T-cell (primary cell): Measurements from ENCODE around the gene GOLGA6D. TPM values are rescaled to one million over a fixed set of nuclear protein-coding genes. Genes with fewer than 3 reads are reported as not detected.
"Not testable (repeated sequence)": the region's sequence is repeated elsewhere in the genome, so short reads cannot be mapped to it uniquely, and the experiment has no call there.

Experiments used
- ATAC-seq, 4 experiments: fragments of 200-7000 bp in 3 of 4; fragments of 150-1000 bp in 1 of 4; cut with Tn5 transposase; replicated peaks in 1 of 4; 1 replicate in 3 of 4; 2 replicates in 1 of 4; pipeline ENCODE4 v1.10.0; 2021; ENCODE audit warnings: moderate library complexity in 3 of 4, mild to moderate bottlenecking in 2 of 4, moderate number of reproducible peaks in 1 of 4
- CTCF ChIA-PET, 2 donors: fragments of 300-600 bp; sonication (Branson Sonifier 250); formaldehyde crosslinking; loops; one replicate each; lab custom pipeline; 2022; ENCODE audit warnings: antibody characterized with exemption in 2 of 2; lab: Charles Lee
- POLR2A ChIA-PET, 2 donors: fragments of 300-600 bp; sonication (Branson Sonifier 250); formaldehyde crosslinking; loops; one replicate each; lab custom pipeline; 2022; ENCODE audit warnings: antibody characterized with exemption in 2 of 2; lab: Charles Lee
- DNase-seq, 35 experiments: peaks; one replicate each; pipeline versions ENCODE4 v3.0.0 to v3.0.0-alpha.2; 2013 to 2023
- H3K27ac ChIP-seq: one replicate; pipeline ENCODE4 v1.5.1; 2013; ENCODE audit warnings: low read length
- H3K27me3 ChIP-seq, 2 experiments: replicated peaks in 1 of 2; 1 replicate in 1 of 2; 2 replicates in 1 of 2; pipeline versions ENCODE4 v1.6.1 to v1.7.0; 2013; ENCODE audit warnings: low read length in 1 of 2, mixed read lengths in 1 of 2; ENCODE audit not compliant: control insufficient read depth in 2 of 2, insufficient read depth in 2 of 2; ENCODE audit errors: extremely low read depth in 1 of 2
- H3K36me3 ChIP-seq, 2 donors: 1 replicate in 1 of 2; 2 replicates in 1 of 2; pipeline versions ENCODE4 v1.6.1 to v1.7.0; 2013; ENCODE audit warnings: low read length in 1 of 2; ENCODE audit not compliant: control insufficient read depth in 2 of 2, insufficient read depth in 1 of 2; ENCODE audit errors: extremely low read depth in 1 of 2
- H3K4me1 ChIP-seq, 2 experiments: 1 replicate in 1 of 2; 2 replicates in 1 of 2; pipeline versions ENCODE4 v1.6.1 to v1.7.0; 2013; ENCODE audit warnings: low read length in 2 of 2, mixed read lengths in 1 of 2; ENCODE audit not compliant: insufficient read depth in 2 of 2, control insufficient read depth in 1 of 2; ENCODE audit errors: extremely low read depth in 1 of 2
- H3K4me3 ChIP-seq, 2 donors: 1 replicate in 1 of 2; 2 replicates in 1 of 2; pipeline versions ENCODE4 v1.5.1 to v1.7.0; 2013; ENCODE audit warnings: mild to moderate bottlenecking in 2 of 2, low read length in 1 of 2, moderate library complexity in 1 of 2; ENCODE audit not compliant: control insufficient read depth in 1 of 2; ENCODE audit errors: extremely low read depth in 1 of 2
- H3K9me3 ChIP-seq: 2 replicates; pipeline ENCODE4 v1.7.0; 2013
- H3K27ac Mint-ChIP-seq, 2 donors: one replicate each; pipeline ENCODE4 v1.8.0; 2020 to 2021; ENCODE audit warnings: mild to moderate bottlenecking in 2 of 2, mixed read lengths in 2 of 2
- H3K27me3 Mint-ChIP-seq, 2 donors: one replicate each; pipeline ENCODE4 v1.8.0; 2021 to 2022; ENCODE audit warnings: mixed read lengths in 2 of 2
- H3K36me3 Mint-ChIP-seq: one replicate; pipeline ENCODE4 v1.8.0; 2021; ENCODE audit warnings: mixed read lengths
- H3K4me1 Mint-ChIP-seq, 3 donors: one replicate each; pipeline ENCODE4 v1.8.0; 2020 to 2022; ENCODE audit warnings: mixed read lengths in 3 of 3, mild to moderate bottlenecking in 1 of 3
- H3K4me3 Mint-ChIP-seq, 3 donors: one replicate each; pipeline ENCODE4 v1.8.0; 2020 to 2022; ENCODE audit warnings: mild to moderate bottlenecking in 3 of 3, mixed read lengths in 3 of 3, moderate library complexity in 3 of 3
- H3K9me3 Mint-ChIP-seq, 3 donors: one replicate each; pipeline ENCODE4 v1.8.0; 2020 to 2022; ENCODE audit warnings: mixed read lengths in 3 of 3
- WGBS: methylation state at CpG from one replicate; pipeline ENCODE4 v1.1.5; 2013; ENCODE audit warnings: missing lambda C conversion rate; ENCODE audit not compliant: insufficient coverage; 5-methylcytosine and 5-hydroxymethylcytosine counted together
- total RNA-seq, 35 experiments: library from RNA in 6 of 35; stranded (reverse) in 6 of 35; fragments of 120-200 nt in 1 of 35; gene quantifications; one replicate each; pipeline versions ENCODE4 v1.2.1 to v1.2.4 and lab custom pipeline; 2013 to 2026

The GOLGA6D gene
- total RNA-seq, 5 donors from 2014 or later (not counting 1 experiment from before 2014, with no cell fraction given): 0.13 to 0.15 TPM; not detected in 3

- Mint-ChIP-seq H3K36me3 (no peaks in the 10 kb centered on the region), H3K4me3 (no peak overlapping the region), H3K9me3 (no peaks in the 10 kb centered on the region), H3K27ac (no peak overlapping the region), H3K27me3 (peaks cover 5 to 9% of the 10 kb centered on the region in 2 donors), H3K4me1 (no peaks in the 10 kb centered on the region)
- ChIA-PET POLR2A (no interaction called here), CTCF (no interaction called here)
- no peaks in the 10 kb centered on the region for H3K9me3 ChIP-seq
- WGBS: 92% methylated on average over 1 of the region's 3 CpGs
- DNase-seq (no peak), ATAC-seq (no peak)
- no peak overlapping the region for H3K4me3 ChIP-seq
- no peaks in the 10 kb centered on the region for H3K4me1 ChIP-seq
- no peaks in the 10 kb centered on the region for H3K36me3 ChIP-seq
- H3K27ac ChIP-seq: no peak overlapping the region
- peaks cover 0 to 4% of the 10 kb centered on the region in 2 experiments for H3K27me3 ChIP-seq
Measured at GRCh38 chr15:75327491-75327890, 44.9 kb downstream of the GOLGA6D start.

GRCh38 chr15:75328493-75329314, 46.1 kb downstream of the GOLGA6D start:
- Histone ChIP-seq H3K4me3 (no peak overlapping the region), H3K27me3 (peaks cover 0 to 4% of the 10 kb centered on the region in 2 experiments), H3K9me3 (no peaks in the 10 kb centered on the region), H3K4me1 (no peaks in the 10 kb centered on the region), H3K36me3 (no peaks in the 10 kb centered on the region), H3K27ac (no peak overlapping the region)
- Mint-ChIP-seq H3K36me3 (no peaks in the 10 kb centered on the region), H3K4me1 (no peaks in the 10 kb centered on the region), H3K4me3 (no peak overlapping the region), H3K27ac (no peak overlapping the region), H3K27me3 (peaks cover 5 to 9% of the 10 kb centered on the region in 2 donors), H3K9me3 (no peaks in the 10 kb centered on the region)
- ATAC-seq (no peak), DNase-seq (no peak)
- CTCF ChIA-PET: no interaction called here
- POLR2A ChIA-PET: interaction anchor here in 1 of 2 donors (0.6 kb wide), 1 partner anchor 272 kb away, joined by 4 read pairs; no protein-coding TSS in a partner anchor
- 68% methylated on average over 7 of the region's 10 CpGs for WGBS

- H3K9me3 Mint-ChIP-seq: no peaks in the 10 kb centered on the region
- Histone ChIP-seq H3K9me3 (no peaks in the 10 kb centered on the region), H3K36me3 (no peaks in the 10 kb centered on the region), H3K4me3 (no peak overlapping the region), H3K27ac (no peak overlapping the region), H3K4me1 (no peaks in the 10 kb centered on the region), H3K27me3 (peaks cover 0 to 4% of the 10 kb centered on the region in 2 experiments)
- DNase-seq (no peak), ATAC-seq (no peak)
- POLR2A ChIA-PET: no interaction called here
- WGBS: 100% methylated on average over 2 of the region's 2 CpGs
- peaks cover 5% of the 10 kb centered on the region in 2 donors for H3K27me3 Mint-ChIP-seq
- no peaks in the 10 kb centered on the region for H3K36me3 Mint-ChIP-seq
- H3K27ac Mint-ChIP-seq: no peak overlapping the region
- H3K4me3 Mint-ChIP-seq: no peak overlapping the region
- CTCF ChIA-PET: interaction anchor here in 1 of 2 donors (0.6 kb wide), 1 partner anchor 474 kb away, joined by 6 read pairs; no protein-coding TSS in a partner anchor
- H3K4me1 Mint-ChIP-seq: no peaks in the 10 kb centered on the region
Measured at GRCh38 chr15:75329571-75329970, 46.9 kb downstream of the GOLGA6D start.

- H3K27me3 ChIP-seq, H3K27ac Mint-ChIP-seq, H3K36me3 ChIP-seq, POLR2A ChIA-PET, H3K27me3 Mint-ChIP-seq, H3K27ac ChIP-seq, DNase-seq, H3K36me3 Mint-ChIP-seq, CTCF ChIA-PET, ATAC-seq, H3K9me3 ChIP-seq, H3K4me3 ChIP-seq, H3K4me3 Mint-ChIP-seq, H3K9me3 Mint-ChIP-seq: not testable (repeated sequence)
- WGBS: 93% methylated on average over 2 of the region's 7 CpGs
- peaks cover 18 to 20% (median 19%) of the 10 kb centered on the region in 3 donors for H3K4me1 Mint-ChIP-seq
- H3K4me1 ChIP-seq: peaks cover 2 to 11% of the 10 kb centered on the region in 2 experiments
Measured at GRCh38 chr15:75332093-75332492, 49.5 kb downstream of the GOLGA6D start.

- not testable (repeated sequence) for H3K27ac ChIP-seq, H3K27me3 Mint-ChIP-seq, H3K27ac Mint-ChIP-seq, H3K9me3 Mint-ChIP-seq, H3K36me3 ChIP-seq, H3K36me3 Mint-ChIP-seq, ATAC-seq, H3K27me3 ChIP-seq, H3K4me3 ChIP-seq, H3K9me3 ChIP-seq
- Mint-ChIP-seq H3K4me1 (peaks cover 19 to 25% (median 21%) of the 10 kb centered on the region in 3 donors), H3K4me3 (peak overlapping the region in 1 of 3 donors; percentile 90)
- ChIA-PET POLR2A (interaction anchor here in 1 of 2 donors (0.6 to 0.8 kb wide), 2 partner anchors 63 to 462 kb away, joined by 3 to 5 read pairs; no protein-coding TSS in a partner anchor), CTCF (interaction anchor here in 1 of 2 donors (0.7 kb wide), 2 partner anchors 26 to 339 kb away, joined by 3 read pairs; no protein-coding TSS in a partner anchor)
- DNase-seq: peak in 3 of 35 experiments; percentile 19 to 32 (median 29)
- H3K4me1 ChIP-seq: peaks cover 2 to 12% of the 10 kb centered on the region in 2 experiments
- 79% methylated on average over 8 of the region's 15 CpGs for WGBS
Measured at GRCh38 chr15:75333654-75334419, 51.2 kb downstream of the GOLGA6D start.

GRCh38 chr15:75335313-75335704, 52.7 kb downstream of the GOLGA6D start:
- H3K4me3 ChIP-seq: peak overlapping the region; percentile 72
- Mint-ChIP-seq H3K4me1 (peaks cover 19 to 25% (median 21%) of the 10 kb centered on the region in 3 donors), H3K27ac (peak overlapping the region; percentile 85 to 90), H3K4me3 (peak overlapping the region; percentile 90 to 92 (median 91)), H3K27me3 (peaks cover 0 to 2% of the 10 kb centered on the region in 2 donors), H3K9me3 (no peaks in the 10 kb centered on the region), H3K36me3 (peaks cover 4% of the 10 kb centered on the region)
- CTCF ChIA-PET: interaction anchor here in 1 of 2 donors (1.1 kb wide), 1 partner anchor 33 kb away, joined by 3 read pairs; no protein-coding TSS in a partner anchor
- ATAC-seq (no peak), DNase-seq (no peak)
- H3K9me3 ChIP-seq: no peaks in the 10 kb centered on the region
- peaks cover 2 to 3% of the 10 kb centered on the region in 2 donors for H3K36me3 ChIP-seq
- H3K4me1 ChIP-seq: peaks cover 2 to 12% of the 10 kb centered on the region in 2 experiments
- POLR2A ChIA-PET: interaction anchor here in 1 of 2 donors (0.6 to 0.7 kb wide), 2 partner anchors 40 to 441 kb away, joined by 3 to 4 read pairs; no protein-coding TSS in a partner anchor
- H3K27me3 ChIP-seq: no peaks in the 10 kb centered on the region
- WGBS: no CpG with 5 or more reads among the region's 3 CpGs
- H3K27ac ChIP-seq: peak overlapping the region; percentile 37
